GM19455 (cell line): ENCODE results near the gene SAMD11.
"Not testable (repeated sequence)": the region's sequence is repeated elsewhere in the genome, so short reads cannot be mapped to it uniquely, and the experiment has no call there.

Experiments
- ATAC-seq: cut with Tn5 transposase; IDR thresholded peaks from one replicate; pipeline ENCODE4 v1.9.1; 2021; ENCODE audit not compliant: unreplicated experiment

The SAMD11 gene

DNA sequence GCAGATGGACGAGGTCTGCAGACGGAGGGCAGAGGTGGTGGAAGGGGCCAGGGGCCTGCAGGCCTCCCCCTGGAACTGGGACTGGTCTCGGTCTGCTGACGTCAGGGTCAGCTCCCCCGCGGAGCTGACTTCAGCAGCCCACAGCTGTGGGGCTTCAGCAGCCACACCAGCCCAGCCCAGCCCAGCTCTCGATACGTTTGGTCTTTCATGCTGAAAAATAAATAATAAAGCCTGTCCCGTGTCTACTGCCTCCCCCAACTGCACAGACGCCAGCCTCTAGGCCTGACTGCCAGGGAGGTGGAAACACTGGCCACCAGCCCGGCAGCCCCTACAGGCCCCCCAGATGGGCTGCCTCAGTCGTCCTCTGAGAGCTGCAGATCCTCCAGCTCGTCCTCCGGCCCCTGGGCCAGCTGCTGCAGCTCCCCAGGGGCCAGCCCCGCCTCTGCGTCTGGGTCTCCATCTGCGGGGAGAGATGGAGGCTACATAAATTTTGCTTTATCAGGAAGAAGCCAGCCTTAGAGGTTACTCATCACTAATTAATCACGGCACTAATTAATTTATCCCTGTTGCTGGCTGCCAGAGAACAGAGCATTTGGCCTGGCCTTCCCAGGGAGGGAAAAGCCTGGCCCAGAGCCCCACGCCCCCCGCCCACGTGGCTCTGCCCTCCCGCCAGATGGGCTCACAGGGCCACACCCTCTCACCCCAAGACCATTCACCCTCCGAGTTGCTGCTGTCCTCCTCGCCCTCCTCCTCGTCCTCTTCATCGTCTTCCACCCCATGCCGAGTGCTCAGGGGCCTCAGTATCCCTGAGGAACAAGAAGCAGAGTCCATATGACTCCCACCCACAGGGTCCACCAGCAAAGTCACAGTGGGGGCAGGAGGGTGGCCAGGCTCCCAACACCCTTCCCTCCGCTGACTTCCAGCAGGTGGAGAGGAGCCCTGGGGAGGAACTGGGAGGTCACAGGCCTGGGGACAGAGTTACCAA is 20.9 kb downstream of the SAMD11 start:
- no peak for ATAC-seq

DNA sequence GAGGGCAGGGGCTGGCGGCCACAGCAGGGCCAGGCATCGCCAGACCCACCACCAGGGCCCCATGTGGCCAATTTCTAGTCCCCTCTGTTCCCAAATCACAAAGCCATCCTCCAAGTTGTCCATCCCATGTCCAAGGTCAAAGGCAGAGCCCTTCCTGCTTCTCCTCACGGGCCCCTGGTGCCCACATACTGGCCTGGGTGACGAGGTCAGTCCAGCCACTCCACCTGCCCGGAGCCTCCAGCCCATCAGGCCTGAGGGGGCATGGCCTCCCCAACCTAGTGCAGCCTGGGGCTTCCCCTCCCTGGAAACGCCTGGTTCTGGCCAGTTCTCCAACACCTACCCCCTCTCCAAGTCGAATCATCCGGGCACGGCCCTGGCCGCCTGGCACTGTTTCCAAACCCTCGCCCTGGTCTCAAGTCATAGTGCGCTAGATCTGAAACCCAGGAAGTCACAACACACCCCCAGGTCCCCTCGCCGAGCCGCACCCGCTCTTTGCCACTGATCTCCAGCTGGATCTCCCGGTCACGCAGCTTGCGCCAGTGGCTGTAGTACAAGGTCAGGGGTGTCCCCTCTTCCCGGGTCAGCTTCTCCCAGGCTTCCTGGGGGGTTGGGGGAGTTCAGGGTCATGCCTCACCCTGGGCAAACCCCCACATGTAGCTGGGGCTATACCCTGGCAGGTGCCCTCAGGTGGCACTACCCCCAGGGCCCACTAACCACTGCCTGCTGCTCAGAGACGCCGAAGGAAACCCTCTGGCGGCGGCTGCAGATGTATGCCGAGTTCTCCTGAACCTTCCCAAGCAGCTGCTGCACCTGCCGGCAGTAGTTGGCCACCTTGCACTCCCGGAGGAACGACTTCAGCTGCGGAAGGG is 22.2 kb downstream of the SAMD11 start:
- no peak for ATAC-seq

DNA sequence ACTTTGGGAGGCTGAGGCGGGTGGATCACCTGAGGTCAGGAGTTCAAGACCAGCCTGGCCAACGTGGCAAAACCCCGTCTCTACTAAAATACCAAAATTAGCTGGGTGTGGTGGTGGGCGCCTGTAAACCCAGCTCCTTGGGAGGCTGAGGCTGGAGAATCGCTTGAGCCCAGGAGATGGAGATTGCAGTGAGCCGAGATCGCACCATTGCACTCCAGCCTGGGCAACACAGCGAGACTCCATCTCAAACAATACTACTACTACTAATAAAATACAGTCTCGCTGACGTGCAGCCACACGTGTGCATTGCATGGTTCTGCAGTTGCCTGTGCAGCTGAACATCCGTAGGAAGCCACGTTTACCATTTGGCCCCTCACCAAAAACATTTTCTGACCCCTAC is 23.1 kb downstream of the SAMD11 start:
- not testable (repeated sequence) for ATAC-seq

DNA sequence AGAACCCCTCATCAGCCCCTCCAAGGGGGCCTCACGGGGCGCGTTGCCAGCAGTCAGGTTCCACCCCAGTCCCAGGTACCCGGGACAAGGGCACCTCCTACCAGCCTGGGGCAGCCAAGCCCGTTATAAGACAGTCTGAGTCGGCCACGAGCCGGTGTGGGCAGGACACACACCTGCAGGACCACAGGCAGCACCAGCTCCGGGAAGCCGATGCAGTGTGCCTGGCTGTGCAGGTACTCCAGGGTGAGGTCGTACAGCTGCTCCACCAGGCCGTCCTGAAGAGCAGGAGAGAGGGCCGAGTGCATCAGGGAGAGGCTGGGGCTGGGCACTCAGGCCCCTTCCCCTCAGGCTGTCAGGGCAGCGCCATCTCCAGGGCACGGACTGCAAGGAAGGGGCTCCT is 24.2 kb downstream of the SAMD11 start:
- no peak for ATAC-seq

DNA sequence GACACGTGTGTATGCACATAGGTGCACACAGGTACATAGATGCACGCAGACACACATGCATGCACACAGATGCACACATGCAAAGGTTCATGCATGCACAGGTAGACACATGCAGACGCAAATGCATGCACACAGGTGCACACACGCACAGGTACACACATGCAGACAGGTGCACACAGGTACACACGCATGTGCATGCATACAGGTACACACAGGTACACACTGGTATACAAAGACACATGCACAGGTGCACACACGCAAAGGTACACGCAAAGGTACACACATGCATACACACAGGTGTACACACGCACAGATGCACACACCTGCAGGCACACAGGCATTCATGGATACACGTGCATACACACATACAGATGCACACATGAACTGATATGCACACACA is 26.5 kb downstream of the SAMD11 start:
- no peak for ATAC-seq

DNA sequence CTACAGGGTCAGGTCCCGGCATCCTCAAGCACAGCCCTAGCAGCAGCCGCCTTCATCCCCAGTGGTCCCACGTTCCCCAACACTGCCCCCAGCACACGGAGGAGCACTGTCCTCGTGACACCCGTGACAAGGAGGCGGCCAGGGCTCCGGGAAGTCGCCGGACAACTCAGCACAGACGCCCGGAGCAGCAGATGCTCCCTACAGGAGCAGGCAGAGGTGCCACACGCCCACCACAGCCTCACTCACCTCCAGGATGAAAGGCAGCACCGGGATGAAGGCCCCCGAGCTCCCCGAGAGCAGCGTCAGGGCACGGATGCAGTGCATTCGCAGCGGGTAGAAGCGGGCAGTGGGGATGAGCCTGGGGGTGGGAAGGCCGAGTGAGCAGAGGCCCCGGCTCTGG is 27.2 kb downstream of the SAMD11 start:
- no peak for ATAC-seq

DNA sequence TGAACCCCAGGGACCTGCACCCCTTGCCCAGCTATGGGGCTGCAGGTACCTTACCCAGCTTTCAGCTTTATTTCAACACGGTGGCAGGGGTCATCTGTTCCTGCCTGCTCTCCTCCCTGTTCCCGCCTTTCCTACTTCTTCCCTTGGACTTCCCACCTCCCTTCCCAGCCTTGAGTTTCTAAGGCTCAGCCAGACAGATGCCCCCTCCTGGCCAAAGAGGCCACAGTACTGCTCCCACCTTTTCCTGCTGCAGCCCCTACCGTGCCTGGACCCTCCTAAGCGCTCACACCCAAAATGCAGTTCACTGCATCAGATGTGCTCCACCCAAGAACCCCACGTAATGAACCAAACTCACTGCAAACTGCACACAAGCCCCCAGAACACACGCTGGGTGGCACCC is 27.6 kb downstream of the SAMD11 start:
- ATAC-seq, result no peak

DNA sequence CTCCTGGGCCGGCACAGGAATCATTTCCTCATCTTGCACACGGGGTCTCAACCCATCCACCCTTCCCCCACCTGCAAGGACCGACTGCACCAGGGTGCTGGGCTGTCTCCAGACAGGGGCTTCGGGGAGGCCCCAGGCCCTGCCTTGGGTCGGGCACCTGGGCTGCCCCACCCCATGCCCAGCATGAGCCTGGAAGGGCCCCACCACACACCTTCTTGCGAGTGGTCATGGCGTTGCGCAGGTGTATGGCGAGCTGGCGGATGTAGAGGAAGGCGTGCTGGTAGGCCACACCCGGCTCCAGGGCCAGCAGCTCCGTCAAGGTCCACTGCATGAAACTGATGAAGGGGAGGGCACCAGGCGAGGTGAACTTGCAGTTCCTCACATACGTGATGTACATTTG is 28.5 kb downstream of the SAMD11 start:
- ATAC-seq, result no peak

DNA sequence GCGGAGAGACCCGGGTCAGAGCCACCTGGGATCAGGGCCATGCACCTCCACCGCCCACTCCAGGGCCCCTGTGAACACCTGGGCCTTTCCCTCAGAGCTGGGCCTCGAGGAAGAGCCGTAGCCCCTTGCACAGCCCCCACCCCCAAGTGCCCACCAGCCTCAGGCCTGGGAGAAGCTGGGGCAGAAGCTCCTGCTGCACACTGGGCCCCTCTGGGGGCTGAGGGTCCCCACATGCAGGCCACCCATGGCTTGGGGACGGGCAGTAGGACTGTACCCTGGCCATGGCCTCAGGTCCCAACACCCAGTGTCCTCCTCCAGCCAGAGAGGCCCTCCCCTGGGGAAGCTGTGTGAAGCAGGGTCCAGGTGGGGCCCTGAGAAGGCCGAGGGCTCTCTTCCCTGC is 28.9 kb downstream of the SAMD11 start:
- no peak for ATAC-seq

DNA sequence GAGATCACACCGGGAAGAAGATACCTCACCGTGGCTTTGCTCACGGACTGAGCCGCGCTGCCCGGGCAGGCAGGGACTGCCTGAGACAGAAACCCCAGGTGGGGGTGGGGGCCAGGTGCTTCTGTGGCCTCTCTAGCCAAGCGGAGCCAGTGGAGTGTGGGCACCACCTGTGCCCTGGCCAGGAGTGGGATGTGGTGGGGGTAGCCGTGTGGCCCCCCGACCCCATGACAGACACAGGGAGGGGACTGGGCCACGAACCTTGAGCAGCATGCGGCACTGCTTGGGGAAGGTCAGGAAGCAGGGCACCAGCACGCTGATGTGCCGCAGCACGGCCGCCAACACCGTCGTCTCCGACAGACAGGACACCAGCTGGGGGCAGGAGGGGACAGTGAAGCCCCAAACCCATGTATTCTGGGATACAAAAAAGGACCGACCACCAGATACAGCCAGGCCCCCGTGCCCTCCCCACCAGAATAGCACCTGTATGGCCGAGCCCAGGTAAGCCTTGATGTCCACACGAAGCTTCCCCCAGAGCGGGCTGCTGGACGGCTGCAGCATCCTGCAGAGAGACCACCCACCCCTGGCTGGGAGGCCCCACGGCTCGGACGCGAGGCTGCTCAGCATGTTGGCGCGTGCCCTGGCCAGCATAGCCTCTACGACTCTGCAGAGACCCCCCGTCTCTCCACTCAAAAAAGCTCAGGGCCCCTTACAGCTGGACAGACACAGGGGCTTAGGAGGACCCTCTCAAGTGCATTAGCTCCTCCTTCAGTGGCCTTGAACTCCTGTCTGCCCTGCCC is 30.0 kb downstream of the SAMD11 start:
- no peak for ATAC-seq

DNA sequence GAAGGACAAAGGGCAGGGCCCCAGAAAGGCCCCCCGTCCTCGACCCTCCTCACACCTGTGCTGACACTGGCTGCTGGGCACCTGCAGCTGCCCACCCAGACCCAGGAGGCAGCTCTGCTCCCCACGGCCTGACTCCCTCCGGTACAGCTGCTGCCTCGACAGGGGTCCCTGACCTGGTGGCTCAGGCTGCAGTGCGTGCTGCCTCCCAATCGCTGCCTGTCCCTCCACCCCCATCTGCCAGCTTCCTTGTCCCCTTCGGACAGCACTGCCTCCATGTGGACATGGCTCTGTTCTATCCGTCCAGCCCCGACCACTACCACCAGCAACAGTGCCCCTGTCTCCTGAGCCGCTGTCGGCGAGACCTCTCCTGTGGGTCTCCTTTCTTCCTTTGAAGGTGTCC is 31.2 kb downstream of the SAMD11 start:
- no peak for ATAC-seq

DNA sequence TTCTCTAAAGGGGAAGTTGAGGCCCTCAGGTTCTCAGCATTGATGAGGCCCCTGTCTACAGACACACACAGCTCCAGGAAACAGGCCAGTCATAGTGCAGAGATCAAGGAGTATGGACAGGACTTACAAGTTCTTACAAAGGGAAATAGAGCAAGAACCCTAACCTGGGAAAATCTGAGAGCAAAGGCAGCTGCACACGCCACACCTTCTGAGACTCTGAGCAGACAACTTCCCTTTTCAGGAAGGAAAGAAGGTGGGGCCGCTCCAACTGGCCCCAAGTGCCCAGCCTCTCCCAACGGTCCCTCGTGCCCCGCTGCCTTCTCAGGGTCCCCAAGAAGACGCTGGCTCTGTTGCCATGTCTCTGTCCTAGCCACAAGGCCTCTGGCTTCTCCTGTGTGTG is 31.8 kb downstream of the SAMD11 start:
- no peak for ATAC-seq

DNA sequence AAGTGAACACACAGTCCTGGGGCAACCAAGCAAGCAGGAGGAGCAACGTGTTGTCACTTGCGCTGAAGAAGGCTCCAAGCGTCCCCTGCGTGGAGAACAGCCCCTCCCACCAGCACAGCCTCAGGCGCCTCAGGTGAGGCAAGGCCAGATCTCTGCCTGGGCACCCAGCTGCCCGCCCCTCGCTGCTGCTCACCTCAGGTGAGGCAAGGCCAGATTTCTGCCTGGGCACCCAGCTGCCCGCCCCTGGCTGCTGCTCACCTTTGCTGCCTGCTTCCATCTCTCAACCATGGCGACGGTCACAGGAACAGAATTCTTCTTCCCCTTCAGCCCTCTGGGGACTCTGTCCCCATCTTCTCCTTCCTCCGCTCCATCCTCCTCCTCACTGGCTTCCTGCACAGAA is 32.9 kb downstream of the SAMD11 start:
- no peak for ATAC-seq

DNA sequence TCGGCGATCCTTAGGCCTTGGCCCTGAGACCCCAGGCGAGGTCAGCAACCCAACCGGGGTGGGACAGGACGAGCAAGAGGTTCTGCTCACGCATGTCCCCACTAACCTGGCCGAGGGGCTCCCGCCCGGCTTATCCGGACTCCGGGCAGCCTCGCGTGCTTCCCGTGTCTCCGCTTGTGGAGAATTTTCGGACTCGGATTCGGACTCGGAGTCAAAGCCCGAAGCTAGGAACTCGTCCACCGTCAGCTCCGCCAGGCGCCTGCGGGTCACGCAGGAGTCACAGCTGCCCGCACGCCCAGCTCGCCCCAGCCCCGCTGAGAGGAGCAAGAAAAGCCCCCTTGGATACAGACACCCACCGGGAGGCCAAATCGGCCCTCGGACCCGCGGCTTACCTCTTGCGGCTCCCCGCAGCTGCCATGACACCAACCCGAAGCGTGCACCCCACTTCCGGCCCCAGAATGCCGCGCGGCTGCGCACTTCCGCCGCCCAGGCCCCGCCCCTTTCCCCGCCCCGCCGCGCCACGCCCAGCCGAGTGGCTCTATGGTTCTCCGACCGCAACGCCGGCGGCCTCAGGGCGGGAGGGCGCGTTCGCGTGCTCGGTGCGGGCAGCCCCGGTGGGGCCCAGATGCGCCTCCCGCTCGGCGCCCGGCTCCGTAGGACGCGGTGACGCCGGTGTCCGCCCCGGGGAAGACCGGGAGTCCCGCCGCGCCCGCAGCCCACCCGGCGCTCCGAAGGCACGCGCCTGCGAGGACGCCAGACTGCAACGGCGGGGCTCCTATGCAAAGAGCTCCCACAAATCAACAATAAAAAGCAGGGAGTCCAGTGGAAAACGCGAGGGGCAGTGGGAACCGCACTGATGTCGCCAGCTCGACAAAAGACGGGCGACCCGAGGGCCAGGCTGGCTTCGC is 35.4 kb downstream of the SAMD11 start, which contains the start of gene NOC2L:
Gene NOC2L (minus strand): TSS at position 434 of the 908 bp plus-strand sequence. CDS start 16 bp downstream, at position 418.
- peak; percentile 63 for ATAC-seq

DNA sequence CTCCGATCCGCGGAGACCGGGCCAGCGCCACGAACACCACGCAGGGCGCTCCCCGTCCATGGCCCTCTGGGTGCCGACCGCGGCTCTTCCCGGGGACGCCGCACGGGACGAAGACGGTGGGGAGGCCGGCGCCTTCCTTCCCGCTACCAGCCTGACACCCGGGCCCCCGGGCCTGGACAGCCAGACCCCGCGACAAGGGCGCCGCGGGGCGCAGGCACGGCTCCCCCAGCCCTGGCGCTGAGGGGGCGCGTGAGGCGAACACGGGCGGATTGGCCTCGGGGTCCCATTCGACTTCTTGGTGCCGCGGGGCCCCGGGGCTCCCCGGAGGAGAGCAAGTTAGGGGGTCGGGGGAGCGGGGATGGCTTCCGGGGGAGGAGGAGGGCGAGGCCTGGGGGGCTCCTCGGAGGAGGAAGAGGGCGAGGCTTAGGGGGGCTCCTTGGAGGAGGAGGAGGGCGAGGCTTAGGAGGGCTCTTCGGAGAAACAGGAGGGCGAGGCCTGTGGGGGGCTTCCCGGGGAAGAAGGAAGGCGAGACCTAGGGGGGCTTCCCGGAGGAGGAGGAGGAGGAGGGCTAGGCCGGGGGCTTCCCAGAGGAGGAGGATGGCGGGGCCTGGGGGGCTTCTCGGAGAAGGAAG is 36.1 kb downstream of the SAMD11 start:
- ATAC-seq, result no peak

DNA sequence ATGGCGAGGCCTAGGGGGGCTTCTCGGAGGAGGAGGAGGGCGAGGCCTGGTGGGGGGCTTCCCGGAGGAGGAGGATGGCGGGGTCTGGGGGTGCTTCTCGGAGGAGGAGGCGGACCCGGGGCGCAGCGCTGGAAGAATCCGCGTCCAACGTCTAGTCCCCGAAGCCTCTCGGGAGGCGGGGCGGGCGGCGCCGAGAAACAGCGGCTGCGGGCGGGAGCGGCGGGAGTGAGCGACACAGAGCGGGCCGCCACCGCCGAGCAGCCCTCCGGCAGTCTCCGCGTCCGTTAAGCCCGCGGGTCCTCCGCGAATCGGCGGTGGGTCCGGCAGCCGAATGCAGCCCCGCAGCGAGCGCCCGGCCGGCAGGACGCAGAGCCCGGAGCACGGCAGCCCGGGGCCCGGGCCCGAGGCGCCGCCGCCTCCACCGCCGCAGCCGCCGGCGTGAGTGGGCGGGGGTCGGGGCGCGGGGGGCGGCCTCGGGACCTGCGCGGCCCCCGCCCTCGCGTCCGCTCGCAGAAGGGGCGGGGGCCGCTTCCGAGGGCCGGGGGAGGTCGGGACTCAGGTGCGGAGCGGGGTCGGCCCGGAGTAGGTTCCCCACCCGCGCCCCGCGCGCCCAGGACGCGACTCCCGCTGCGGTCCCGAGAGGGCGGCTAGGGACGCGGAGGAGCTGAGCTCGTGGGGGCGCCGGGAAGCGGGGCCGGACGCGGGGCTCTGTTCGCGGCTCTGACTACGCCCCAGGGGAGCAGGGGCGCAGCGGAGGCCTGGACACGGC is 36.8 kb downstream of the SAMD11 start, which contains the start of gene KLHL17:
Gene KLHL17 (plus strand): TSS at position 222 of the 769 bp plus-strand sequence. CDS start 110 bp downstream, at position 332.
- no peak for ATAC-seq

DNA sequence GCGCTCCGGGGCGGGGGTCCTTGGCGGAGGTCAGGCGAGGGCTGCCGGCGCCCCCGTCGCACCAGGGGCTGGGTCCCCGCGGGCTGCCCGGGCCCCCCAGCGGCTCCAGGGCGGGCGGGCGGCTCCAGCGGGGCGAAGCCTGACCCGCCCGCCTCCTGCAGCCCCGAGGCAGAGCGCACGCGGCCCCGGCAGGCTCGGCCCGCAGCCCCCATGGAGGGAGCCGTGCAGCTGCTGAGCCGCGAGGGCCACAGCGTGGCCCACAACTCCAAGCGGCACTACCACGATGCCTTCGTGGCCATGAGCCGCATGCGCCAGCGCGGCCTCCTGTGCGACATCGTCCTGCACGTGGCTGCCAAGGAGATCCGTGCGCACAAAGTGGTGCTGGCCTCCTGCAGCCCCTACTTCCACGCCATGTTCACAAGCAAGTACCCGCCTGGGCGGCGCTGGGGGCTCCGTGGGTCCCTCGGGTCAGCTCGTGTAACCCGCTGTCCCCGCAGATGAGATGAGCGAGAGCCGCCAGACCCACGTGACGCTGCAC is 37.5 kb downstream of the SAMD11 start:
- ATAC-seq, result no peak
